Measurements from ENCODE around the gene SGK1. TPM values are rescaled to one million over a fixed set of nuclear protein-coding genes. Genes with fewer than 3 reads are reported as not detected.

Gene SGK1
- total and polyA plus RNA-seq, 2 donors (not counting 1 experiment from before 2014, with no cell fraction given): 37.3 to 57.8 TPM

- CTCF ChIA-PET: interaction anchor here (0.9 to 3.8 kb wide), 10 partner anchors 15 to 831 kb away, joined by 3 to 35 read pairs (median 4); no protein-coding TSS in a partner anchor
- peaks cover 6% of the 10 kb centered on the region for H3K27me3 Mint-ChIP-seq
- POLR2A ChIA-PET: no interaction called here
- DNase-seq: no peak
- intact Hi-C loops (cut with micrococcal nuclease): no loop called here
- Histone ChIP-seq H3K36me3 (replicated peaks in 1 of 2; ENCODE audit: control extremely low read depth in 1 of 2, control insufficient read depth in 1 of 2, extremely low read depth in 1 of 2, insufficient read depth in 2 of 2, low read length in 1 of 2) (peaks cover 0 to 39% of the 10 kb centered on the region in 2 experiments), H2AFZ (ENCODE audit: insufficient read depth, low read depth, low read length, poor library complexity, severe bottlenecking) (no peak overlapping the region), H3K9ac (ENCODE audit: low read length) (no peak overlapping the region), H3K27ac (ENCODE audit: low read length in 2 of 2) (no peak overlapping the region), H3K4me3 (ENCODE audit: control extremely low read depth in 1 of 5, extremely low read depth in 1 of 5, insufficient read depth in 1 of 5, low read depth in 2 of 5, low read length in 4 of 5) (no peak overlapping the region), H4K20me1 (ENCODE audit: control insufficient read depth, insufficient read depth, low read length, poor library complexity, severe bottlenecking) (no peaks in the 10 kb centered on the region), H3K4me1 (ENCODE audit: control insufficient read depth in 2 of 2, insufficient read depth in 2 of 2, low read length in 2 of 2) (peaks cover 14 to 17% of the 10 kb centered on the region in 2 donors), H3K79me2 (ENCODE audit: control insufficient read depth, insufficient read depth, low read length) (peaks cover 3% of the 10 kb centered on the region), H3K9me3 (ENCODE audit: control extremely low read depth in 1 of 3, control insufficient read depth in 2 of 3, insufficient read depth in 1 of 3, low read length in 2 of 3) (no peaks in the 10 kb centered on the region), H3K27me3 (replicated peaks in 1 of 4; ENCODE audit: control extremely low read depth in 1 of 4, control insufficient read depth in 3 of 4, insufficient read depth in 4 of 4, low read length in 3 of 4) (no peaks in the 10 kb centered on the region), H3K4me2 (replicated peaks; ENCODE audit: low read depth, low read length, poor library complexity, severe bottlenecking) (no peak overlapping the region)
- TF ChIP-seq EZH2 (IDR thresholded peaks at IDR 0.05; ENCODE audit: borderline replicate concordance, insufficient read depth, low read depth, low read length, poor library complexity, severe bottlenecking) (no peak), CTCF (IDR thresholded peaks at IDR 0.05) (no peak)
- 92% methylated on average over 4 of the region's 5 CpGs for WGBS (ENCODE audit: insufficient coverage)
- H3K27ac Mint-ChIP-seq: no peak overlapping the region
- H3K4me1 Mint-ChIP-seq: peaks cover 30% of the 10 kb centered on the region
- no peaks in the 10 kb centered on the region for H3K9me3 Mint-ChIP-seq (ENCODE audit: insufficient read depth)
- ATAC-seq (ENCODE audit: low read depth): no peak
- H3K4me3 Mint-ChIP-seq: no peak overlapping the region
Measured at GRCh38 chr6:134171517-134171916, 146.4 kb downstream of the SGK1 start.

- DNase-seq (no peak), ATAC-seq (ENCODE audit: low read depth) (no peak)
- 100% methylated on average over 8 of the region's 10 CpGs for WGBS (ENCODE audit: insufficient coverage)
- ChIA-PET POLR2A (no interaction called here), CTCF (interaction anchor here (1.2 to 3.8 kb wide), 7 partner anchors 15 to 831 kb away, joined by 3 to 35 read pairs (median 9); no protein-coding TSS in a partner anchor)
- Histone ChIP-seq H3K9ac (ENCODE audit: low read length) (no peak overlapping the region), H4K20me1 (ENCODE audit: control insufficient read depth, insufficient read depth, low read length, poor library complexity, severe bottlenecking) (no peaks in the 10 kb centered on the region), H3K27me3 (replicated peaks in 1 of 4; ENCODE audit: control extremely low read depth in 1 of 4, control insufficient read depth in 3 of 4, insufficient read depth in 4 of 4, low read length in 3 of 4) (no peaks in the 10 kb centered on the region), H3K4me1 (ENCODE audit: control insufficient read depth in 2 of 2, insufficient read depth in 2 of 2, low read length in 2 of 2) (peaks cover 10% of the 10 kb centered on the region in 2 donors), H3K36me3 (replicated peaks in 1 of 2; ENCODE audit: control extremely low read depth in 1 of 2, control insufficient read depth in 1 of 2, extremely low read depth in 1 of 2, insufficient read depth in 2 of 2, low read length in 1 of 2) (peaks cover 0 to 39% of the 10 kb centered on the region in 2 experiments), H3K4me3 (ENCODE audit: control extremely low read depth in 1 of 5, extremely low read depth in 1 of 5, insufficient read depth in 1 of 5, low read depth in 2 of 5, low read length in 4 of 5) (no peak overlapping the region), H3K4me2 (replicated peaks; ENCODE audit: low read depth, low read length, poor library complexity, severe bottlenecking) (no peak overlapping the region), H3K27ac (ENCODE audit: low read length in 2 of 2) (no peak overlapping the region), H3K79me2 (ENCODE audit: control insufficient read depth, insufficient read depth, low read length) (peaks cover 3% of the 10 kb centered on the region), H3K9me3 (ENCODE audit: control extremely low read depth in 1 of 3, control insufficient read depth in 2 of 3, insufficient read depth in 1 of 3, low read length in 2 of 3) (no peaks in the 10 kb centered on the region), H2AFZ (ENCODE audit: insufficient read depth, low read depth, low read length, poor library complexity, severe bottlenecking) (no peak overlapping the region)
- TF ChIP-seq CTCF (IDR thresholded peaks at IDR 0.05): no peak
- TF ChIP-seq EZH2 (IDR thresholded peaks at IDR 0.05; ENCODE audit: borderline replicate concordance, insufficient read depth, low read depth, low read length, poor library complexity, severe bottlenecking): no peak
- intact Hi-C loops (cut with micrococcal nuclease): no loop called here
- Mint-ChIP-seq H3K4me1 (peaks cover 25% of the 10 kb centered on the region), H3K27ac (no peak overlapping the region), H3K9me3 (ENCODE audit: insufficient read depth) (no peaks in the 10 kb centered on the region), H3K4me3 (no peak overlapping the region), H3K27me3 (peaks cover 3% of the 10 kb centered on the region)
Measured at GRCh38 chr6:134170844-134171243, 147.1 kb downstream of the SGK1 start.
